Mesenchymal stem cell (in vitro differentiated cells and primary cell): Measurements from ENCODE around the gene CDH4.

Experiments
- DNase-seq: peaks from one replicate; pipeline ENCODE4 v3.0.0-alpha.2; 2013
- H2AFZ ChIP-seq: one replicate; pipeline ENCODE4 v1.6.1; 2013; ENCODE audit warnings: low read depth, mild to moderate bottlenecking, control low read depth, inconsistent platforms, low read length, moderate library complexity
- H2AK5ac ChIP-seq: 2 replicates; pipeline ENCODE4 v1.6.1; 2013; ENCODE audit warnings: low read length, moderate library complexity, mild to moderate bottlenecking, inconsistent platforms; ENCODE audit not compliant: severe bottlenecking
- H2BK120ac ChIP-seq: one replicate; pipeline ENCODE4 v1.6.1; 2013; ENCODE audit warnings: low read depth, mild to moderate bottlenecking, inconsistent platforms, low read length, moderate library complexity
- H2BK12ac ChIP-seq, 2 experiments: one replicate each; pipeline ENCODE4 v1.6.1; 2013; ENCODE audit warnings: inconsistent platforms in 2 of 2, low read length in 2 of 2, mild to moderate bottlenecking in 2 of 2, moderate library complexity in 2 of 2, control low read depth in 1 of 2
- H2BK15ac ChIP-seq: one replicate; pipeline ENCODE4 v1.6.1; 2013; ENCODE audit warnings: mild to moderate bottlenecking, low read depth, inconsistent platforms; ENCODE audit not compliant: poor library complexity, severe bottlenecking
- H2BK5ac ChIP-seq: 2 replicates; pipeline ENCODE4 v1.6.1; 2013; ENCODE audit warnings: low read depth, mild to moderate bottlenecking, low read length, control low read depth, inconsistent platforms; ENCODE audit not compliant: poor library complexity, severe bottlenecking
- H3K14ac ChIP-seq, 2 experiments: one replicate each; pipeline ENCODE4 v1.6.1; 2013; ENCODE audit warnings: inconsistent platforms in 2 of 2, low read length in 2 of 2, control low read depth in 1 of 2, mild to moderate bottlenecking in 1 of 2, moderate library complexity in 1 of 2
- H3K18ac ChIP-seq, 2 experiments: one replicate each; pipeline ENCODE4 v1.6.1; 2013; ENCODE audit warnings: inconsistent platforms in 2 of 2, low read length in 2 of 2, control low read depth in 1 of 2, low read depth in 1 of 2, mild to moderate bottlenecking in 1 of 2
- H3K23ac ChIP-seq, 2 experiments: one replicate each; pipeline ENCODE4 v1.6.1; 2013; ENCODE audit warnings: inconsistent platforms in 2 of 2, low read length in 2 of 2, mild to moderate bottlenecking in 2 of 2, moderate library complexity in 2 of 2, control low read depth in 1 of 2
- H3K27ac ChIP-seq: 2 replicates; pipeline ENCODE4 v1.5.1; 2013; ENCODE audit warnings: mild to moderate bottlenecking, moderate library complexity, low read length, control low read depth, inconsistent platforms; ENCODE audit not compliant: poor library complexity, severe bottlenecking
- H3K27me3 ChIP-seq, 2 experiments: 2 replicates each; pipeline versions ENCODE4 v1.6.1 to v1.7.0; 2013; ENCODE audit warnings: low read length in 2 of 2, mild to moderate bottlenecking in 2 of 2, moderate library complexity in 2 of 2, control low read depth in 1 of 2, inconsistent platforms in 1 of 2; ENCODE audit not compliant: control insufficient read depth in 1 of 2, insufficient read depth in 1 of 2
- H3K36me3 ChIP-seq, 2 experiments: 2 replicates each; pipeline versions ENCODE4 v1.6.1 to v1.7.0; 2013; ENCODE audit warnings: low read length in 2 of 2, control low read depth in 1 of 2, inconsistent platforms in 1 of 2, low read depth in 1 of 2, mild to moderate bottlenecking in 1 of 2; ENCODE audit not compliant: insufficient read depth in 2 of 2, control insufficient read depth in 1 of 2
- H3K4ac ChIP-seq, 2 experiments: one replicate each; pipeline ENCODE4 v1.6.1; 2013; ENCODE audit warnings: inconsistent platforms in 2 of 2, low read length in 2 of 2, mild to moderate bottlenecking in 2 of 2, moderate library complexity in 2 of 2, control low read depth in 1 of 2, low read depth in 1 of 2
- H3K4me1 ChIP-seq: 2 replicates; pipeline ENCODE4 v1.6.1; 2013; ENCODE audit warnings: low read depth, low read length, control low read depth; ENCODE audit not compliant: control insufficient read depth, insufficient read depth
- H3K4me2 ChIP-seq: 2 replicates; pipeline ENCODE4 v1.6.1; 2013; ENCODE audit warnings: low read length, mild to moderate bottlenecking, inconsistent platforms; ENCODE audit not compliant: poor library complexity, severe bottlenecking
- H3K4me3 ChIP-seq, 2 experiments: 2 replicates each; pipeline versions ENCODE4 v1.5.1 to v1.7.0; 2013; ENCODE audit warnings: low read length in 2 of 2, mild to moderate bottlenecking in 2 of 2, control low read depth in 1 of 2, low read depth in 1 of 2; ENCODE audit not compliant: insufficient read depth in 1 of 2
- H3K79me1 ChIP-seq: replicated peaks from 2 replicates; pipeline ENCODE4 v1.6.1; 2013; ENCODE audit warnings: mild to moderate bottlenecking, control low read depth, low read length, inconsistent platforms; ENCODE audit not compliant: poor library complexity, severe bottlenecking
- H3K9ac ChIP-seq: 2 replicates; pipeline ENCODE4 v1.7.0; 2013; ENCODE audit warnings: mild to moderate bottlenecking, low read length, moderate library complexity
- H3K9me3 ChIP-seq: 2 replicates; pipeline ENCODE4 v1.7.0; 2013; ENCODE audit warnings: mild to moderate bottlenecking, low read length; ENCODE audit not compliant: control insufficient read depth
- H4K8ac ChIP-seq: one replicate; pipeline ENCODE4 v1.6.1; 2013; ENCODE audit warnings: inconsistent platforms, mild to moderate bottlenecking, low read length, moderate library complexity
- H4K91ac ChIP-seq: one replicate; pipeline ENCODE4 v1.6.1; 2013; ENCODE audit warnings: mild to moderate bottlenecking, low read length, inconsistent platforms
- WGBS: methylation state at CpG from one replicate; pipeline ENCODE4 v1.1.7; 2013; ENCODE audit warnings: mixed read lengths; 5-methylcytosine and 5-hydroxymethylcytosine counted together

CDH4 gene

GRCh38 chr20:61407561-61407960 lies 155.5 kb downstream of the CDH4 start:
- Histone ChIP-seq H4K91ac (no peak overlapping the region), H2BK5ac (no peak overlapping the region), H3K4me1 (no peaks in the 10 kb centered on the region), H3K27ac (no peak overlapping the region), H4K8ac (no peak overlapping the region), H3K4me3 (no peak overlapping the region), H2BK120ac (no peak overlapping the region), H3K9me3 (no peaks in the 10 kb centered on the region), H3K27me3 (no peaks in the 10 kb centered on the region), H3K9ac (no peak overlapping the region), H3K18ac (no peak overlapping the region), H2AK5ac (no peak overlapping the region), H3K4me2 (no peak overlapping the region), H3K79me1 (peaks cover 2% of the 10 kb centered on the region), H3K36me3 (no peaks in the 10 kb centered on the region), H2AFZ (no peak overlapping the region), H3K14ac (no peak overlapping the region), H2BK12ac (no peak overlapping the region), H3K4ac (no peak overlapping the region), H3K23ac (no peak overlapping the region), H2BK15ac (no peak overlapping the region)
- no peak for DNase-seq
- 92% methylated on average over 6 of the region's 6 CpGs for WGBS

GRCh38 chr20:61408951-61409740 lies 157.1 kb downstream of the CDH4 start:
- H4K91ac ChIP-seq: no peak overlapping the region

DNA sequence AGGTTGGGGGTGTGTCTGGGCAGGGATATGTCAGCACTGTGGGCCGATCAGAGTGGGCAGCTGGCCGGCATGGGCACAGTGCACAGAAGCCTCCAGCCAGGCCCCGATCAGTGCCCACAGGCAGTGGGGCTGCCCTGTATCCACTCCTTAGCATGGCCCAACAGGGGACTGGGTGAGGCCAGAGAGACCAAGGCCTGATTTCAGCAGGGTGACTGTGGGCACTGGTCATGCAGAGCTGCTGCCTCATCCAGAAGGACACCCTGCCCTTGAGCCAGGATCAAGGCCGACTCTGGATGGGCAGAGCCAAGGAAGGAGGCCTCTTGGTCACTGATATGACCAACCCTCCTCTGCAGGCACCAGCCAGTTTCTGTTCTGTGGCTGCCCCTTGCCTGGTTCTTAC lies 159.7 kb downstream of the CDH4 start:
- 94% methylated on average over 4 of the region's 4 CpGs for WGBS
- Histone ChIP-seq H3K27me3 (no peaks in the 10 kb centered on the region), H3K18ac (no peak overlapping the region), H2BK12ac (no peak overlapping the region), H3K4ac (no peak overlapping the region), H3K4me1 (no peaks in the 10 kb centered on the region), H2AFZ (no peak overlapping the region), H3K4me2 (no peak overlapping the region), H3K14ac (no peak overlapping the region), H2AK5ac (no peak overlapping the region), H4K91ac (no peak overlapping the region), H3K9me3 (no peaks in the 10 kb centered on the region), H2BK15ac (no peak overlapping the region), H3K27ac (no peak overlapping the region), H2BK5ac (no peak overlapping the region), H3K4me3 (no peak overlapping the region), H2BK120ac (no peak overlapping the region), H3K23ac (no peak overlapping the region), H4K8ac (no peak overlapping the region), H3K9ac (no peak overlapping the region), H3K36me3 (no peaks in the 10 kb centered on the region), H3K79me1 (peaks cover 3% of the 10 kb centered on the region)
- DNase-seq: no peak

More at GRCh38 chr20:61408951-61409740, 157.1 kb downstream of the CDH4 start:
- Histone ChIP-seq H3K9ac (no peak overlapping the region), H2BK15ac (no peak overlapping the region), H2AK5ac (no peak overlapping the region), H3K4me2 (no peak overlapping the region), H3K79me1 (peaks cover 4% of the 10 kb centered on the region), H3K14ac (no peak overlapping the region), H3K27me3 (no peaks in the 10 kb centered on the region), H3K18ac (no peak overlapping the region), H2BK12ac (no peak overlapping the region), H3K9me3 (no peaks in the 10 kb centered on the region), H3K4me3 (no peak overlapping the region), H3K36me3 (no peaks in the 10 kb centered on the region), H3K4me1 (no peaks in the 10 kb centered on the region), H3K23ac (no peak overlapping the region), H2AFZ (no peak overlapping the region), H4K8ac (no peak overlapping the region), H3K4ac (no peak overlapping the region), H2BK5ac (no peak overlapping the region), H3K27ac (no peak overlapping the region), H2BK120ac (no peak overlapping the region)
- WGBS: 91% methylated on average over 19 of the region's 20 CpGs
- DNase-seq: no peak

GRCh38 chr20:61413752-61414151 lies 161.7 kb downstream of the CDH4 start:
- 98% methylated on average over 4 of the region's 4 CpGs for WGBS

More at GRCh38 chr20:61413752-61414151, 161.7 kb downstream of the CDH4 start:
- Histone ChIP-seq H3K4me3 (no peak overlapping the region), H2BK15ac (no peak overlapping the region), H3K9me3 (no peaks in the 10 kb centered on the region), H2BK12ac (no peak overlapping the region), H2AK5ac (no peak overlapping the region), H4K8ac (no peak overlapping the region), H2AFZ (no peak overlapping the region), H4K91ac (no peak overlapping the region), H2BK5ac (no peak overlapping the region), H3K4me1 (no peaks in the 10 kb centered on the region), H3K18ac (no peak overlapping the region), H3K79me1 (peaks cover 3% of the 10 kb centered on the region), H3K27ac (no peak overlapping the region), H3K4me2 (no peak overlapping the region), H3K9ac (no peak overlapping the region), H3K4ac (no peak overlapping the region), H3K14ac (no peak overlapping the region), H3K23ac (no peak overlapping the region), H3K27me3 (no peaks in the 10 kb centered on the region), H3K36me3 (no peaks in the 10 kb centered on the region), H2BK120ac (no peak overlapping the region)
- no peak for DNase-seq
